ENCODE data around the gene DNAJC16.

Gene DNAJC16

GRCh38 chr1:15492596-15492995, 34.1 kb upstream of the DNAJC16 start:
- H3K27ac Mint-ChIP-seq = no peak overlapping the region
- TF ChIP-seq CTCF (IDR thresholded peaks at IDR 0.05) = no peak
- no peak for DNase-seq
- peaks cover 11% of the 10 kb centered on the region for H3K27me3 Mint-ChIP-seq (ENCODE audit: low read depth, poor library complexity)
- no peak overlapping the region for H3K4me3 Mint-ChIP-seq
- no peaks in the 10 kb centered on the region for H3K4me1 Mint-ChIP-seq
- H3K9me3 Mint-ChIP-seq = peaks cover 12% of the 10 kb centered on the region
- H3K36me3 Mint-ChIP-seq (ENCODE audit: low read depth) = peaks cover 61% of the 10 kb centered on the region

GRCh38 chr1:15493869-15494390, 32.7 kb upstream of the DNAJC16 start:
- no peak for TF ChIP-seq CTCF (IDR thresholded peaks at IDR 0.05)
- Mint-ChIP-seq H3K4me3 (no peak overlapping the region), H3K9me3 (peaks cover 16% of the 10 kb centered on the region), H3K4me1 (no peaks in the 10 kb centered on the region), H3K27me3 (ENCODE audit: low read depth, poor library complexity) (peaks cover 11% of the 10 kb centered on the region), H3K27ac (no peak overlapping the region), H3K36me3 (ENCODE audit: low read depth) (peaks cover 67% of the 10 kb centered on the region)
- no peak for DNase-seq

GRCh38 chr1:15500184-15501178, 26.2 kb upstream of the DNAJC16 start:
- H3K36me3 Mint-ChIP-seq (ENCODE audit: low read depth) = peaks cover 36% of the 10 kb centered on the region
- peak overlapping the region; percentile 44 for H3K27ac Mint-ChIP-seq
- peaks cover 18% of the 10 kb centered on the region for H3K4me1 Mint-ChIP-seq
- TF ChIP-seq CTCF (IDR thresholded peaks at IDR 0.05) = no peak
- no peak for DNase-seq
- H3K9me3 Mint-ChIP-seq = peaks cover 6% of the 10 kb centered on the region
- H3K4me3 Mint-ChIP-seq = no peak overlapping the region
- peaks cover 2% of the 10 kb centered on the region for H3K27me3 Mint-ChIP-seq (ENCODE audit: low read depth, poor library complexity)

- H3K27ac Mint-ChIP-seq = no peak overlapping the region
- DNase-seq = peak; percentile 75
- peaks cover 2% of the 10 kb centered on the region for H3K27me3 Mint-ChIP-seq (ENCODE audit: low read depth, poor library complexity)
- peaks cover 28% of the 10 kb centered on the region for H3K36me3 Mint-ChIP-seq (ENCODE audit: low read depth)
- H3K4me3 Mint-ChIP-seq = no peak overlapping the region
- peaks cover 6% of the 10 kb centered on the region for H3K9me3 Mint-ChIP-seq
- H3K4me1 Mint-ChIP-seq = peaks cover 18% of the 10 kb centered on the region
- TF ChIP-seq CTCF (IDR thresholded peaks at IDR 0.05) = peak; percentile 84
Measured at GRCh38 chr1:15501208-15502032, 25.2 kb upstream of the DNAJC16 start.

- DNase-seq = no peak
- no peaks in the 10 kb centered on the region for H3K9me3 Mint-ChIP-seq
- peaks cover 4% of the 10 kb centered on the region for H3K36me3 Mint-ChIP-seq (ENCODE audit: low read depth)
- no peak for TF ChIP-seq CTCF (IDR thresholded peaks at IDR 0.05)
- H3K4me3 Mint-ChIP-seq = no peak overlapping the region
- H3K27ac Mint-ChIP-seq = no peak overlapping the region
- H3K27me3 Mint-ChIP-seq (ENCODE audit: low read depth, poor library complexity) = peaks cover 2% of the 10 kb centered on the region
- peaks cover 18% of the 10 kb centered on the region for H3K4me1 Mint-ChIP-seq
Measured at GRCh38 chr1:15504436-15504835, 22.2 kb upstream of the DNAJC16 start.
